Glomerular endothelial cell (primary cell): ENCODE results near the gene KCNS3. TPM values are rescaled to one million over a fixed set of nuclear protein-coding genes. Genes with fewer than 3 reads are reported as not detected.

Source experiments
- DNase-seq: peaks from one replicate; pipeline ENCODE4 v3.0.0-alpha.2; 2011; ENCODE audit warnings: low read depth, low spot score; ENCODE audit errors: extremely low read depth
- total RNA-seq: library from RNA; depleted of rRNA; stranded (reverse); fragments of >200 nt; gene quantifications from 2 replicates; pipeline ENCODE4 v1.2.3, GENCODE V29; 2015

Gene KCNS3
- total RNA-seq, 1 donor from 2014 or later = 6.8 TPM

- DNase-seq = no peak
These were observed 621 bp upstream of the KCNS3 start for GRCh38 chr2:17877811-17878280.

- DNase-seq = no peak
These were observed 858 bp downstream of the KCNS3 start for GRCh38 chr2:17879137-17879912.

GRCh38 chr2:17879913-17880274 lies 1.4 kb downstream of the KCNS3 start:
- no peak for DNase-seq

GRCh38 chr2:17892770-17893534 lies 14.5 kb downstream of the KCNS3 start:
- DNase-seq = no peak

GRCh38 chr2:17894005-17894404 lies 15.5 kb downstream of the KCNS3 start:
- DNase-seq = no peak

GRCh38 chr2:17894556-17894955 lies 16.1 kb downstream of the KCNS3 start:
- DNase-seq = no peak

- DNase-seq = no peak
These were observed 21.4 kb downstream of the KCNS3 start for GRCh38 chr2:17899871-17900270.

GRCh38 chr2:17901246-17901645 lies 22.8 kb downstream of the KCNS3 start:
- DNase-seq = no peak

- DNase-seq = no peak
These were observed 32.5 kb downstream of the KCNS3 start for GRCh38 chr2:17910980-17911379.

GRCh38 chr2:17911491-17912260 lies 33.2 kb downstream of the KCNS3 start:
- no peak for DNase-seq

- no peak for DNase-seq
These were observed 33.8 kb downstream of the KCNS3 start for GRCh38 chr2:17912266-17912691.

- DNase-seq = no peak
These were observed 36.6 kb downstream of the KCNS3 start for GRCh38 chr2:17915099-17915498.

GRCh38 chr2:17915811-17916518 lies 37.5 kb downstream of the KCNS3 start:
- DNase-seq = no peak

GRCh38 chr2:17916584-17916983 lies 38.1 kb downstream of the KCNS3 start:
- no peak for DNase-seq

GRCh38 chr2:17918789-17919188 lies 40.3 kb downstream of the KCNS3 start:
- no peak for DNase-seq

GRCh38 chr2:17930773-17931172 lies 52.3 kb downstream of the KCNS3 start:
- DNase-seq = no peak

GRCh38 chr2:17933256-17933655 lies 54.8 kb downstream of the KCNS3 start:
- DNase-seq = no peak

GRCh38 chr2:17934721-17935120 lies 56.3 kb downstream of the KCNS3 start:
- no peak for DNase-seq

GRCh38 chr2:17935242-17935885 lies 56.9 kb downstream of the KCNS3 start:
- DNase-seq = no peak

- no peak for DNase-seq
These were observed 58.1 kb downstream of the KCNS3 start for GRCh38 chr2:17936599-17936998.
